ENCODE results near the gene RAD54L. TPM values are rescaled to one million over a fixed set of nuclear protein-coding genes. Genes with fewer than 3 reads are reported as not detected.
A peak's percentile ranks its signal among the peaks of the same experiment; 100 is the strongest.

RAD54L gene
- total RNA-seq, 1 donor from 2014 or later = 8.1 TPM

GRCh38 chr1:46289134-46289494, 41.6 kb downstream of the RAD54L start:
- Histone ChIP-seq H3K4me1 (no peaks in the 10 kb centered on the region), H3K36me3 (peaks cover 0 to 38% of the 10 kb centered on the region in 2 donors)
- TF ChIP-seq, protein P1, sequence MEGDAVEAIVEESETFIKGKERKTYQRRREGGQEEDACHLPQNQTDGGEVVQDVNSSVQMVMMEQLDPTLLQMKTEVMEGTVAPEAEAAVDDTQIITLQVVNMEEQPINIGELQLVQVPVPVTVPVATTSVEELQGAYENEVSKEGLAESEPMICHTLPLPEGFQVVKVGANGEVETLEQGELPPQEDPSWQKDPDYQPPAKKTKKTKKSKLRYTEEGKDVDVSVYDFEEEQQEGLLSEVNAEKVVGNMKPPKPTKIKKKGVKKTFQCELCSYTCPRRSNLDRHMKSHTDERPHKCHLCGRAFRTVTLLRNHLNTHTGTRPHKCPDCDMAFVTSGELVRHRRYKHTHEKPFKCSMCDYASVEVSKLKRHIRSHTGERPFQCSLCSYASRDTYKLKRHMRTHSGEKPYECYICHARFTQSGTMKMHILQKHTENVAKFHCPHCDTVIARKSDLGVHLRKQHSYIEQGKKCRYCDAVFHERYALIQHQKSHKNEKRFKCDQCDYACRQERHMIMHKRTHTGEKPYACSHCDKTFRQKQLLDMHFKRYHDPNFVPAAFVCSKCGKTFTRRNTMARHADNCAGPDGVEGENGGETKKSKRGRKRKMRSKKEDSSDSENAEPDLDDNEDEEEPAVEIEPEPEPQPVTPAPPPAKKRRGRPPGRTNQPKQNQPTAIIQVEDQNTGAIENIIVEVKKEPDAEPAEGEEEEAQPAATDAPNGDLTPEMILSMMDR (IDR thresholded peaks at IDR 0.05) = no peak
- no peak for TF ChIP-seq POLR2A (IDR thresholded peaks at IDR 0.05)

GRCh38 chr1:46289976-46290375, 42.4 kb downstream of the RAD54L start:
- DNase-seq (ENCODE audit: extremely low spot score in 2 of 2) = no peak
- TF ChIP-seq POLR2AphosphoS5 (IDR thresholded peaks at IDR 0.05; ENCODE audit: insufficient read depth in 1 of 2, low read depth in 1 of 2) = no peak
- TF ChIP-seq, protein P1 (IDR thresholded peaks at IDR 0.05) = no peak
- TF ChIP-seq POLR2A (IDR thresholded peaks at IDR 0.05) = no peak
- intact Hi-C loops (cut with DNase I) = no loop called here
- Histone ChIP-seq H3K36me3 (peaks cover 0 to 37% of the 10 kb centered on the region in 2 donors), H3K4me3 (no peak overlapping the region), H3K9me3 (no peaks in the 10 kb centered on the region), H3K27ac (no peak overlapping the region), H3K27me3 (no peaks in the 10 kb centered on the region), H3K4me1 (no peaks in the 10 kb centered on the region)

More at GRCh38 chr1:46289134-46289494, 41.6 kb downstream of the RAD54L start:
- no peaks in the 10 kb centered on the region for H3K9me3 ChIP-seq
- intact Hi-C loops (cut with DNase I) = no loop called here
- no peak overlapping the region for H3K27ac ChIP-seq
- DNase-seq (ENCODE audit: extremely low spot score in 2 of 2) = no peak
- no peaks in the 10 kb centered on the region for H3K27me3 ChIP-seq
- no peak overlapping the region for H3K4me3 ChIP-seq

DNA sequence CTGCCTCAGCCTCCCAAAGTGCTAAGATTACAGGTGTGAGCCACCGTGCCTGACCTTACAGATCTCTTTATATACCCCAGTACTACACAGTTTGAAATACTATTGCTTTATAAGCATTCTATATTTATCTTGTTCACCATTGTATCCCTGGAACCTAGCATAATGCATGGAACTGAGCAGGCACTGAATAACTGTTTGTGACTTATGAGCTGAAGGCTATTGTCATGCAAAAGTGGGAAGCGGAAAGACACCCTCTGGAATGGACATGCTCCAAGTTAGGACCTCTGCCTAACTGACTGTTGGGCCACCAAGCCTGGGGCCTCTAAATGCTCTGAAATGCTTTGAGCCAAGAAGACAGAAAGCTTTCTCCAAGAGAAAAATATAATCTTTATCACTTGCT, 47.7 kb downstream of the RAD54L start:
- intact Hi-C loops (cut with DNase I) = no loop called here
- H3K4me3 ChIP-seq = no peak overlapping the region
- DNase-seq (ENCODE audit: extremely low spot score in 2 of 2) = no peak
- no peak for TF ChIP-seq POLR2A (IDR thresholded peaks at IDR 0.05)
- H3K36me3 ChIP-seq = peaks cover 0 to 50% of the 10 kb centered on the region in 2 donors
- H3K27ac ChIP-seq = no peak overlapping the region
- H3K9me3 ChIP-seq = no peaks in the 10 kb centered on the region
- H3K4me1 ChIP-seq = peaks cover 13% of the 10 kb centered on the region
- no peaks in the 10 kb centered on the region for H3K27me3 ChIP-seq

DNA sequence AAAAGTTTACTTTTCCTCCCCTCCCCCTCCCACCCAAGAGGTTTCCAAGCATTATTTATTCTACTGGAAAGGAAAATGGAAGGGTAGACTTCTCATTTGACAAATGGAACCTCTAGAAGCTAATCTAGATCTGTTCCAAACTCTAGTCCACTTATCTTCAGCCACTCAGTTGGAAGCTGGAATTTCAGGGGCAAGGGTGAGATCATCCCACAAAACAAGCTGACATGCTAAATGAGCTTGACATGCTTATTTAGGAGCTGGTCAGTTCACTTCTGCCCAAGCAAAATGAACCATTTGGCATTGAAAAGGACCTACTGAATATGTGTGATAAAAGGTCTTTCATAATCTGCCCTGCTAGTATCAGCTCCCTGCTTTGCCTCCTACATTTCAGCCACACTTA, 50.8 kb downstream of the RAD54L start:
- intact Hi-C loops (cut with DNase I) = no loop called here
- H3K4me3 ChIP-seq = no peak overlapping the region
- H3K36me3 ChIP-seq = peaks cover 0 to 46% of the 10 kb centered on the region in 2 donors
- TF ChIP-seq, protein P1 (IDR thresholded peaks at IDR 0.05) = no peak
- TF ChIP-seq POLR2A (IDR thresholded peaks at IDR 0.05) (no peak), POLR2AphosphoS5 (IDR thresholded peaks at IDR 0.05; ENCODE audit: insufficient read depth in 1 of 2, low read depth in 1 of 2) (no peak)
- no peak overlapping the region for H3K27ac ChIP-seq
- H3K27me3 ChIP-seq = no peaks in the 10 kb centered on the region
- no peaks in the 10 kb centered on the region for H3K9me3 ChIP-seq
- DNase-seq (ENCODE audit: extremely low spot score in 2 of 2) = no peak
- H3K4me1 ChIP-seq = peaks cover 28% of the 10 kb centered on the region

DNA sequence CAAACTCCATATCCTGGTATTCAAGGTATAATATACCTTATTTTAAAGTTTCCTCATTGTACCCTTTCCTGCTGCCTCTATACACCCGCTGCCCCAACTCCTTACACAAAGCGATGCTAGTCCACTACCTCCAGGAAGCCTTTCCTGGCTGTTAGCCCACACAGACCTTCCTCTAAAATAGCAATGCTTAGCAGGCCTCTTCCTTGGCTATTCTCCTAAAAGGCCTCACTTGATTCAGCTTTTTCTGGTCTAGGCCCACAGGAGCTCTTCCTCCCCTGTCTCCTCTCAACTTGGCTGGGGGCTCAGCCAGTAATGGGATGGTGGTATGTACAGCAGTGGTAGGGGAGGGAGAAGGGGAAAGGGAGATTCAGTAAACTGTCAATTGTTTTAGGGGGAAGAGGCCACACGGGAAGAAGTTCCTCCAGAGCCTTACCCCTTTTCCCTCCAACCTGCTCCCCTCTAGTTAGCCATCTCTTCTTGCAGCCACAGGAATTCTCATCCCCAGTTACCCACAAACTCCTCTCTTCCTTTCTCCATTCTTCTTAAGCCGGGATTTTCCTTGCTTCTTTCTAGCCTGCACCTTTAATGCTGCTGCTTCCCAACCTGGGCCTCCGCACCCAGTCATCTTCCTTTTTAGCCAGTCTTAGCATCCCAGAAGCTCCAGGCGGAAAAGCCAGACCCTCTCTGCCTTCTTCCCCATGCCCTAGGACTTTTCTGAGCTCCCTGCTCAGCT, 53.3 kb downstream of the RAD54L start:
- no peak for DNase-seq (ENCODE audit: extremely low spot score in 2 of 2)
- Histone ChIP-seq H3K36me3 (peaks cover 0 to 22% of the 10 kb centered on the region in 2 donors), H3K9me3 (no peaks in the 10 kb centered on the region), H3K27me3 (no peaks in the 10 kb centered on the region), H3K4me1 (peaks cover 47% of the 10 kb centered on the region), H3K4me3 (peak overlapping the region; percentile 75 to 82), H3K27ac (peak overlapping the region; percentile 98)
- TF ChIP-seq POLR2AphosphoS5 (IDR thresholded peaks at IDR 0.05; ENCODE audit: insufficient read depth in 1 of 2, low read depth in 1 of 2) (no peak), POLR2A (IDR thresholded peaks at IDR 0.05) (no peak)
- TF ChIP-seq, protein P1 (IDR thresholded peaks at IDR 0.05) = no peak
- intact Hi-C loops (cut with DNase I) = no loop called here

Data from vagina (tissue), 2 donors.